ENCODE measurements around the gene URM1.

The URM1 gene

GRCh38 chr9:128342971-128343680, 28.0 kb upstream of the URM1 start:
- intact Hi-C loops (cut with DNase I): loop anchor here (5.0 kb wide), 1 partner anchor 46 kb away; no protein-coding TSS in a partner anchor
- DNase-seq: no peak

GRCh38 chr9:128343855-128344254, 27.3 kb upstream of the URM1 start:
- DNase-seq: no peak
- intact Hi-C loops (cut with DNase I): loop anchor here (5.0 kb wide), 1 partner anchor 47 kb away; no protein-coding TSS in a partner anchor

GRCh38 chr9:128344931-128345605, 26.1 kb upstream of the URM1 start:
- DNase-seq: no peak
- intact Hi-C loops (cut with DNase I): loop anchor here (5.0 kb wide), 1 partner anchor 48 kb away; no protein-coding TSS in a partner anchor

- intact Hi-C loops (cut with DNase I): no loop called here
These were observed 22.0 kb upstream of the URM1 start for GRCh38 chr9:128349125-128349524.

GRCh38 chr9:128349772-128350171, 21.4 kb upstream of the URM1 start:
- intact Hi-C loops (cut with DNase I): no loop called here
- no peak for DNase-seq

More at GRCh38 chr9:128349125-128349524, 22.0 kb upstream of the URM1 start:
- DNase-seq: no peak

GRCh38 chr9:128355451-128355850, 15.7 kb upstream of the URM1 start:
- intact Hi-C loops (cut with DNase I): no loop called here
- no peak for DNase-seq

GRCh38 chr9:128358090-128358489, 13.1 kb upstream of the URM1 start:
- DNase-seq: no peak
- intact Hi-C loops (cut with DNase I): no loop called here

- DNase-seq: no peak
- intact Hi-C loops (cut with DNase I): no loop called here
These were observed 12.3 kb upstream of the URM1 start for GRCh38 chr9:128358861-128359260.

GRCh38 chr9:128360826-128361225, 10.3 kb upstream of the URM1 start:
- no peak for DNase-seq
- intact Hi-C loops (cut with DNase I): no loop called here

GRCh38 chr9:128361296-128361985, 9.7 kb upstream of the URM1 start:
- DNase-seq: peak in 1 of 42 donors; percentile 43
- intact Hi-C loops (cut with DNase I): no loop called here

GRCh38 chr9:128361986-128362646, 9.1 kb upstream of the URM1 start:
- intact Hi-C loops (cut with DNase I): no loop called here
- peak; percentile 83 to 97 (median 91) for DNase-seq

GRCh38 chr9:128362774-128363173, 8.4 kb upstream of the URM1 start:
- DNase-seq: no peak
- intact Hi-C loops (cut with DNase I): no loop called here

GRCh38 chr9:128365525-128365924, 5.6 kb upstream of the URM1 start:
- intact Hi-C loops (cut with DNase I): loop anchor here (2.0 kb wide), 1 partner anchor 47 kb away; no protein-coding TSS in a partner anchor

GRCh38 chr9:128369024-128369706, 2.0 kb upstream of the URM1 start:
- intact Hi-C loops (cut with DNase I): no loop called here
- DNase-seq: no peak

More at GRCh38 chr9:128365525-128365924, 5.6 kb upstream of the URM1 start:
- no peak for DNase-seq

GRCh38 chr9:128370367-128370751, 815 bp upstream of the URM1 start:
- DNase-seq: no peak
- intact Hi-C loops (cut with DNase I): no loop called here

- intact Hi-C loops (cut with DNase I): no loop called here
- no peak for DNase-seq
These were observed 500 bp downstream of the URM1 start for GRCh38 chr9:128371630-128372117.

GRCh38 chr9:128372188-128372641, 1.0 kb downstream of the URM1 start:
- peak in 36 of 42 donors; percentile 27 to 92 (median 72) for DNase-seq
- intact Hi-C loops (cut with DNase I): no loop called here

- intact Hi-C loops (cut with DNase I): no loop called here
- DNase-seq: no peak
These were observed 1.6 kb downstream of the URM1 start for GRCh38 chr9:128372784-128373183.
